HG03565 (cell line): ENCODE data around the gene SRP14.

Experiments
- ATAC-seq: cut with Tn5 transposase; IDR thresholded peaks from one replicate; pipeline ENCODE4 v1.9.1; 2021; ENCODE audit warnings: mild to moderate bottlenecking, moderate library complexity; ENCODE audit not compliant: unreplicated experiment

Gene SRP14

DNA sequence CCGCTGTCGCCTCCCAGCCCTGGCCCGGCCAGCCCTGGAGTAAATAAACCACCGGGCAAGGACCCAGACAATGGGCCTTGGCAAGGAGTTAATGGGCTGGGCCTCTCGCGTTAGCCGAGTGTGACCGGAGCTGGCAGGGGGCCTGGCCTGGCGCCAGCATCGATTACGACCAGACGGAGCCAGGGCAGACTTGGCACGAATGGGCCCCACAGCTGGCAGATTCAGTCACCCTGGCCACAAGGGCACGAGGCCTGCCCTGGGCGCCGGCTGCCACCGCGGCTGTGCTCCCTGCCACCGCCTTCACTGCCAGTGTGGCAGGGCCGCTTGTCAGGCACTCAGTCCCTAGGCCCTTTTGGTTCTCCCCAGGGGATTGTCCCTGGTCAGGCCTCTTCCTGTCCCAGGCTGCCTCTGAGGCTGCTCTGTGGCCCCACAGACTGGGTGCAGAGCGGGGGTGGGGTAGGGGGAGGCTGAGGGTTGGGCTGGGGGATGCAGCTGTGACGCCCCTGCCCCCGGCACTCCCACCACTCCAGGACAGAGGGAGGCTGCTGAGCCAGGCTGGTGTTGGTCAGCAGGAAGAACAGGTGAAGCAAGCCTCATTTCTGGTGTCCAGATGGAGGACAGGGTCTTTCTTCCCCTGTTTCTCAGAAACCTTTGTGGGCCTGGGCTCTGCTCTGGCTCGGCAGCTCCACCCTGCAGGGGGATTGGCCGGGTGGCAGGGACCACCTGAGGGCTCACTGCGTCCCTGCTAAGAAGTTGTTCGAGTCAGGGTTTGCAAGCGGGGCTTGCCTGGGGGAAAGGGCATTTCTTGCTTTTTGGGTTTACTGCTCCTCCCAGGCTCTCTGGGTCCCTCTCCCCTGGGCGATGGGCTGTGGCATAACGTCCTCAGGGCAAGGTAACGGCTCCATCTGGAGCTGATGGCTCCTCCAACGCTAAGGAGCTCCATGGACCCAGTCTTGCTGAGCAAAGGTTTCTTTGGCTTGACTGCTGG, 30.5 kb upstream of the SRP14 start:
- ATAC-seq, result no peak

GRCh38 chr15:40067921-40068624, 29.1 kb upstream of the SRP14 start:
- no peak for ATAC-seq

GRCh38 chr15:40066589-40066988, 27.6 kb upstream of the SRP14 start:
- no peak for ATAC-seq

GRCh38 chr15:40065166-40065565, 26.2 kb upstream of the SRP14 start:
- no peak for ATAC-seq

DNA sequence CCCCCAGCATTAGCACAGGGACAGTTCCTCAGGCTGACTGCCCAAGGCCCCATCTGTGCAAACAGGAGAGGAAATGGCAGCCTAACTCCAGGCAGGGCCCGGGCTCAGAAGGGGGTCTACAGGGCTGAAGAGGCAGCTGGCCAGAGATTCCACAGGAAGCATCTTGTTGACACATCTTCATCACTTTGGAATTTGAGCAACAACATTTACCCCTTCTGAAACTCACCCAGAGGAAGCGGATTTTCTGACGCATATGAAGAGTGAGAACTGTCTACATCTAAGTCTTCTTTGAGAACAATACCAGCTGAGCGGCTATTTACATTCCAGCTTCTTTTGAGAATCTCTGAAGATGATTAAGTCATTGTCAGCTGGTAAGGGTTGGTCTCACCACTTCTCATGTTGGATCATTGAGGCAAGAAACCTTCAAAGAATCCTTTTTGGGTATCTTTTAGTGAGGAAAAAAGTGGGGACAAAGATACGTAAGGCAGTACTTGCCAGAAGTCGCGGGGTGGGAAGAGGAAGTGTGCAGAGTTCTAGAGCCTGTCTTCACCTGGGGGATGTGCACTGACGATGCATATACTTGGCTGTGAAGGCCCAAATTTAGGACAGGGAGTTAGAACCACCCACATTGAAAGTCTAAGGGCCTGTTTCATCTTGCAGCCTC, 25.4 kb upstream of the SRP14 start:
- peak; percentile 45 for ATAC-seq

DNA sequence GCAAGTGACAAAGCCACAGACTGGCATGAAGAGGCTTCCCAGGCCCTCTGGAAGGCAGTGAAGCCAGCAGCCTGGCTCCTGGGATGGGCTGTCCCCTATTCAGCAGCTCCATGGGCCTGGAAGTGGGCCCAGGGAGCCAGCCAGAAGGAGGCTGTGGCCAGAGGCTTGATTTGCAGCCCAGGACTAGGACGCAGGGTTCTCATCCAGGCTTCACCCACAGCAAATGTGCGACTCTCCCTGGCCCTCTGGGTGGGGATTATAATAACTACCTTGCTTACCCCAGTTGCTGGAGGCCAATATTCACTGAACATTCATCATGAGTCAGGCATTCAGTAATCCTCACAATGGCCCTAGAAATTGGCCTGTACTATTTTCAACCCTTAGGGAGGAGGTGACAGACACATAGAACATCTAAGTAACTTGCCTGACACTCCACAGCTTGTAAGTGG, 24.6 kb upstream of the SRP14 start:
- no peak for ATAC-seq

DNA sequence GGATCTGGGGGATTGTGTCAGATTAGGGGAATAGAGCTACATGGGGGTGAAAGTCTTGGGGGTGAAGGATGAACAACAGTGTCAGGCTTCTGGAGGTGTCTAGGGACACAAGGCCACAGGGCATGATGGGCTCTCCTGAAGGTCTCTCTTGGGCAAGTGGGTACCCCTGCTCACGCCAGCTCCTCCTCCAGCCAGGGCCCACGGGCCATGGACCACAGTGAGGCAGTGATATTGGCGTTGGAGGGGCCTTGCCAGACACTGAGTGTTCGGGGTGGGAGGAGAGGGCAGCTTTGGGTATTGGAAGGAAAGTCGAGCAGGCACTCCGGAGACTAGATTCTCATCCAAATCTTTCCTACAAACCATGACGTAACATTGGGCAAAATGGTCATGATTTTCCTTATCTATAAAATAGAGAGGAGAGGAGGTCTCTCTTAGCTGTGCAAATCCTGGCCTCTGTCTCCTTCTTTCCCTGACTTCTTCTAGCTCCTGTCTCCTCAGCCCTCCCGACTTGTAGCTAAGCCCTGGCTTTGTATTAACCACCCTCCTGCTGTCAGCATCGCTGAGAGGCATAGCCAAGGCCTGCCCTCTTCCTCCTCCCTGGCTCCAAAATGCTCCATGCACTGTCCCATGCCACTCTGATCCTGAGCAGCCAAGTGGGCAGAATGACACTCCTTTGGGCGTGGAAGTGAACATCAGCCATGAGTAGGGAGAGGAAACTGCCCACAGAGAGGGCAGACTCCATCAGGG, 24.0 kb upstream of the SRP14 start:
- no peak for ATAC-seq

GRCh38 chr15:40061212-40061901, 22.4 kb upstream of the SRP14 start:
- peak; percentile 45 for ATAC-seq

GRCh38 chr15:40060236-40060961, 21.4 kb upstream of the SRP14 start:
- no peak for ATAC-seq

GRCh38 chr15:40059821-40060220, 20.8 kb upstream of the SRP14 start:
- no peak for ATAC-seq

- no peak for ATAC-seq
Observed at GRCh38 chr15:40058476-40059140, 19.6 kb upstream of the SRP14 start.

- no peak for ATAC-seq
Observed at GRCh38 chr15:40055576-40056293, 16.8 kb upstream of the SRP14 start.

GRCh38 chr15:40054855-40055575, 16.0 kb upstream of the SRP14 start:
- ATAC-seq, result peak; percentile 53

- no peak for ATAC-seq
Observed at GRCh38 chr15:40054605-40054854, 15.5 kb upstream of the SRP14 start.

- ATAC-seq, result no peak
Observed at GRCh38 chr15:40053831-40054604, 15.0 kb upstream of the SRP14 start.

DNA sequence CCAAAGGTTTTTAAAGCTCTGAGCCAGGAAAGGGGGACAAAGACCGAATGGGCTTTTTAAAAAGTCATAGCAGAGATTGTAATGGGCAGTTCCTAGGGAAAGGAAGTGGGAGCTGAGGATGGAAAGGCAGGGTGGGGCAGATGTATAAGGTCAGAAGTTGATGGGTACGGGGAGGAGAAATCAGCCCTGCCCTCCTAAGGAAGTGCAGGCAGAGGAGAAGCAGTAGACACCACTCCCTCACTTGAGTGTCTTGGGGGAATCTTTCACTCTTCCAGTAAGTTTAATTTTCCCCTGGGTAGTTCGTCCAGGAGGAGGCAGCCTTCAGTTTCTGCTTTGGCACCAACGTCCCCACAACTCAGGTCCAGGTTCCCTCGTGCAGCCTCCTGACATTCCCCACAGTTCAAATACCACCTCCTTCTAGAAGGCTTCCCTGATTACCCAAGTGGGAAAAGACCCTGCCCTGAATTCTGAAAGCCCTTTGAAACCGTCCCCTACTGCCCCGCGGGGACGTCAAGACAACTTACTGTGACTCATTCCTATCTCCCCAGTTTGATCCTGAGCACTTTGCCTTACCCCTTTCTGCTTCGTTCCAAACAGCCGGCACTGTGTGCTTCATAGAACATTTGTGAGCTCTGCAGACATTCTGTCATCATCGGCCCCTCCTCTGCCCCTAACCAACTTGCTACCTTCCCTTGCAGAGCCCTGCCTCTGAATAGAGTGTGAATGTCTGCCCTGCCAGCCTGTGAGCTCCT, 14.3 kb upstream of the SRP14 start:
- no peak for ATAC-seq
